Activated CD4-positive, alpha-beta T cell treated with anti-CD3 and anti-CD28 coated beads for 4 hours (primary cell): ENCODE measurements around the gene TMED4.

Experiments used
- DNase-seq, 2 donors: peaks; one replicate each; pipeline ENCODE4 v3.0.0-alpha.2; 2020

TMED4 gene

GRCh38 chr7:44539669-44540506 lies 42.1 kb downstream of the TMED4 start:
- no peak for DNase-seq

GRCh38 chr7:44538798-44539668 lies 43.0 kb downstream of the TMED4 start:
- DNase-seq = no peak

GRCh38 chr7:44538093-44538797 lies 43.8 kb downstream of the TMED4 start:
- no peak for DNase-seq

- DNase-seq = no peak
Observed at GRCh38 chr7:44537442-44537841, 44.6 kb downstream of the TMED4 start.

GRCh38 chr7:44536090-44536489 lies 45.9 kb downstream of the TMED4 start:
- no peak for DNase-seq

- no peak for DNase-seq
Observed at GRCh38 chr7:44535348-44536064, 46.5 kb downstream of the TMED4 start.

- DNase-seq = peak; percentile 27 to 28
Observed at GRCh38 chr7:44534501-44534900, 47.5 kb downstream of the TMED4 start.

GRCh38 chr7:44534087-44534486 lies 47.9 kb downstream of the TMED4 start:
- no peak for DNase-seq

GRCh38 chr7:44533301-44534055 lies 48.6 kb downstream of the TMED4 start:
- no peak for DNase-seq

GRCh38 chr7:44531421-44532380 lies 50.3 kb downstream of the TMED4 start:
- DNase-seq = no peak

GRCh38 chr7:44530990-44531389 lies 51.0 kb downstream of the TMED4 start:
- no peak for DNase-seq
